ENCODE results near the gene POLDIP2.
A peak's percentile ranks its signal among the peaks of the same experiment; 100 is the strongest.

- TF ChIP-seq POLR2AphosphoS5 (IDR thresholded peaks at IDR 0.05) (peak in 2 of 3 donors; percentile 22 to 23), CTCF (IDR thresholded peaks at IDR 0.05 in 8 of 11, conservative IDR thresholded peaks at IDR 0.05 in 3 of 11) (no peak)
These were observed 40.5 kb upstream of the POLDIP2 start for GRCh38 chr17:28397687-28398279.

Data from spleen (tissue), 7 donors.